HG02870 (cell line): Measurements from ENCODE around the gene PTTG1IP.

Experiments used
- ATAC-seq: cut with Tn5 transposase; IDR thresholded peaks from one replicate; pipeline ENCODE4 v1.9.1; 2021; ENCODE audit warnings: mild to moderate bottlenecking, moderate library complexity; ENCODE audit not compliant: unreplicated experiment

Gene PTTG1IP

DNA sequence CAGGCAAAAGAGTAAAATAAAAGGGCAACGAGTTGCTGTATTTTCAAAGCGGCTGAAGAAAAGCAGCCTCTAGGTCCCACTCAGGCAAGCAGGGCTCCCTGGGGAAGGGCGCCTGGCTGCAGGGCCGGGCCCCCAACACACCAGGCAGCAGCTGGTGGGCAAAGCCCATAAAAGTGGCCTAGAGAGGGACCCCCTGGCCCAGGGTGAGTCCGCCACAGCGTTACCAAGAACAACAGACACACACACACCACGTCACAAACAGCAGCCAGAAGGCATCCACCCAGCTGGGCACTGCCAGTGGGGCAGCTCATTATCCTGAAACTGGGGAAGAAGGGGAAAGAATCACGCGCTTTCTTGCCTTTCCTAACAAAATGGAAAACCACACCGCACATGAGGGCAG lies 60.3 kb downstream of the PTTG1IP start:
- ATAC-seq, result no peak

DNA sequence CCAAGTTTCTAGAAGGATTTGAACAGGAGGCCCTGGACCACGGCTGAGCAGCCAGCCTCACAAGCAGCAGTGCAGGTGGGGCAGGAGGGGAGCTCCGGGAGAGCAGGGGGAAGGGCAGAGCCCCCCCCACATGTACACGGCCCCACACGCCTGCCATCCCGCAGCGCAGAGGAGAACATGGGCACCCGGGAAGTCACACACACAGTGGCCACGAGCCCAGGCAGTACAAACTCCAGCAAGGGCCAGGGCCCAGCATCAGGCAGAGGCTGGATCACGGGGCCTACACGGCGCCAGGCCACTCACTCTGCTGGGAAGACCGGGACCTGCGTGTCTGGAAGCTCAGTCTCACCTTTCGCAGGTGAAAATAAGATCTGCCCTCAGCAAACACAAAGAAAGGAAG lies 60.9 kb downstream of the PTTG1IP start:
- ATAC-seq, result no peak

DNA sequence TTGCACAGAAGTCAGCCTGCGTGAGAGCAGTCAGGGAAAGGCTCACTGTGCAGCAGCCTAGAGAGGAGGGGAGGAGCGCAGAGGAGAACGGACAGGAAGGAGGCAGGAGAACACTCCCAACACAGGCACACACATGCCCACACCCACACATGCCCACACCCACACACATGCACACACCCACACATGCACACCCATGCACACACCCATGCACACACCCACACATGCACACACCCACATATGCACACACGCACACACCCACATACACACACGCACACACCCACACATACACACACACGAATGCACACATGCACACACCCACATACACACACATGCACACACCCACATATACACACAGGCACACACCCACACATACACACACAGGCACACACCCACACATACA lies 62.7 kb downstream of the PTTG1IP start:
- no peak for ATAC-seq

DNA sequence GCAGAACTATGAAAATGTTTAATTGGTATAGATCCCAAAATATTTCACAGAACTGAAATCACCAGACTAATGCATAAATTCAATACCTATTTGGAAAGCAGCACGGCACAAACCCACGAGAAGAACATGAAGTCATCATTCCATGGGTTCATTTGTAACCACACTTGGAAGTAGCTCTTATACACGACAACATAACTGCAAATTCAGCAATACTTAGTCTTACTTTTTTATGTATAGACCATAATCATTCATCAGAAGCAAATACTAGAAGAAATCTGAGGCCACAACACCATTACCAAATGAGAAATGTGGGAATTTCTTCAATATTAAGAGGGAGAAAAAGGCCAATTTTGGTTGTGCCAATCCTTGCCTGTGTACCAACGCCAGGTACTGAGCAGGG lies 67.6 kb downstream of the PTTG1IP start:
- no peak for ATAC-seq

DNA sequence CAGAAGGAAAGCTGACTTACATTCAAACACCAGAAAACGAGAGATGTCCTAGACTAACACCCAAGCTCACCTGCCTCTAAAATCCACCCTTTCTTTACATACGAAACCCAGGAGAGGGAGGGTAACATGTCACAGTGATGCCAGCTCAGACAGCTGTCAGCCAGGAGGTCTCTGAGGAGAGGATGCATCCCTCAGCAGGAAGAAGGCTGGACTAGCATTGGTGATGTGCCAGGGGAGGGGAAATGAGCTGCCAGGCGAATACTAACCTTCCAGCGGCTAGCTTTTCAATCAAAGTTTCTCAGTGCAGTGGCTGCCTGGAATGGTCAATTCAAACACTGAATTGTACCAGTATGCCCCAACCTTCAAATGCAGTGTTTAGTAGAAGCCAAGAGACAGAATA lies 68.3 kb downstream of the PTTG1IP start:
- ATAC-seq, result no peak

DNA sequence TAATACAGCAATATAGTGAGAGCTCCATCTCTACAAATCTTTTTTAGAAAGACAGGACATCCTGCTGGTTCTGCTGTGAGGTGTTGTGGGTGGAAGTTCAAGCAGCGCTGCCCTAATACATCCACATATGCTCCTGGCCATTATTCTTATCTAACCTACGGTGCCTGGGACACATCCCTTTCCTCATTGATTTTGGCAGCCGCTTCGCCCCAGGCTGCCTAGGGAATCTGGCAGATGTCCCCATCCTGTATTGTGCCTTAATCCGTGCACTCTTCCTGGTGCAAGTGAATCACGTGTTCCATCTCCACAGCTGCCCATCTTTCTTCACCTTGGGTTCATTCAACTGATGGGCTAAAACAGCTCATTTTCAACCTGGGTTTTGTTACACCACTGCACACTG lies 68.7 kb downstream of the PTTG1IP start:
- no peak for ATAC-seq

DNA sequence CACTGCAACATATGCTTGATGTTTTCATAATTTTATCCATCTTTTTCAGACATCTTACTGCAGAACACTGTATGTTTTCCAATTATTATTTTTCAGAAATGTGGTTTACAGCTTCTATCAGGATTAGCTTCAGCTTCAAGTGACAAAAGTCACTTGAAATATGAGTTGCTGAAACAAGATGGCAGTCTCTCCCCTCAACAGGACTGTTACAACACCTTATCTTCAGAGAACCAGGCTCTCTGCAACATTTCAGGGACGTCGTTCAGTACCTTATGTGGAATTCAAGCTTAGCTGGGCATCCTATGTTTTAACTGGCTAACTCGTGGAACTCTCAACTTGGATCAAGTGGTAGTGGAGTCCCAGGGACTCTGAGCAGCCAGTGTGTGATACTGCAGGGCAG lies 69.8 kb downstream of the PTTG1IP start:
- no peak for ATAC-seq

DNA sequence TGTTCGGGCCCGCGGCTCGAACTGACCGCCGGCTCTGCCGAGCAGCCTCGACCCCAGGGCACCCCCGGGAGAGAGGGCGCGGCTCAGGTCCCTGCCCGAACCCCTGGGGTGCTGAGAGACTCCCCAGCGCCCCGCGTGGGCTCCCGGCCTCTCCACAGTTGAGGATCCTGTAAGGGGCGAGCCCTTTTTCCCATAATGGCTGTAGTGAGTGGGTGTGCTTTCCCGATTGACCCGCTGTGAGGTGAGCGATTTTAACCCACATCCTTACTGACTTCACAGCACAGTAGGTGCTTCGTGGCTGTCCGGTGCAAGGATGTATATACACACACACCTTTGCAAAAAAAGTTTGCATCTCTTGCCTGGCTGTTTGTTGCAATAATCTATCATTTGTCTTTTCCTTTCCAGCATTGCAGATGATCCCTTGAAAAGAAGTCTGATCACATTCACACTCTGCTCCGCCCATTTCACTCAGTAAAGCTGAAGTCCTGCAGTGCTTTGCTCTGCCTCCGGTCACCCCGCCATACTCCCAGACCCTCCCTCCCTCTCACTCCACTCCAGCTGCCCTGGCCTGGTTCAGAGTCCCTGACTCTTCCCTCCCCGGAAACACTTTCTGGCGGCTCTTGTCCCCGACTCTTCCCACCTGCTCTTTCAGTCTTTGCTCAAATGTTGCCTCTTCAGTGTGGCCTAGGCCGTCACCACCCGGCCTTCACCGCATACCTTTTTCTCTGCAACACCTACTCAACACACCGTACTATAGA lies 70.9 kb downstream of the PTTG1IP start:
- ATAC-seq, result no peak

DNA sequence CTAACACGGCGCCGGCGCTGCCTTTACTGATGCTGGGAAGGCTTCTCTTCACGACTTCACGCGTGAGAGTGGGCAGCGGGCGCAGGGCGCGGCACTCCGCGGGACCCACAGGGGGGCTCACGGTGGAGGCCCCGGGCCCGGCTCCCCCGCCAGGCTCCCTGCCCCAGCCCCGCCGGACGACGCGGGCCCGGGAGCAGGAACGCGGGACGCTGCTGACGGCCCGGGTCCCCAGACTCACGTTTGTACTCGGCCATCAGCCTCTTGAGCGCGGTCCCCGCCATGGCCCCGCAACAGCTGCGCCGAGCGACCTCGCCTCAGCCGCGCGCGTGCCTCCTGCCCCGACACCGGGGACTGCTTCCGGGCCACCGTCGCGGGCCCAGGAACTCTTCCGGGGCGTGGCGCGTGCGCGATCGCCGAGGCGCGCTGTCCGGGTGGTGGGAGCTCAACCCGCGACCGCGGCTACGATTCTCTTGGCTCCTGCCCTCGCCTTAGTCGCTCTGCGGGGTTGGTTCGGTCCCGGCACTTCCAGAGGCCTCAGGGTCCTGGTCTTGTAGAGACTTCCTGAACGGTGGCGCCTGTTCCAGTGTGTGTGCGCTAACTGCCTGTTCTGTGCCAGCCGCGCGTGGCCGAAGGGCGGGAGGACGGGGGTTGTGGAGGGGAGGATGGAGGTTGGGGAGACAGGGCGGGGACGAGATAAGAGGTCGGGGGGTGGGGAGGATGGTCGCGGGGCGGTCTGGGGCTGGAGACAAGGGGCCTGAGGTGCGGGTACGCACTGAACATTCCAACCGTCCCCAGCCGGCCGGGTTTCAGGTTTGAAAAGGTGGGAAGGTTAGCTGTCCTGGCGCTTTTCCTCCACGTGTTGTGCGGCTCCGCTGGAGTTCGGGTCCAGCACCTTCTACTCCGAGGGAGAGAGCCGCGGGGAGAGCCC lies 71.8 kb downstream of the PTTG1IP start, which contains the start of gene UBE2G2:
UBE2G2 (minus strand) TSS at position 353 of the 928 bp plus-strand sequence; CDS start at position 281, 72 bp downstream.
- ATAC-seq, result peak; percentile 67

DNA sequence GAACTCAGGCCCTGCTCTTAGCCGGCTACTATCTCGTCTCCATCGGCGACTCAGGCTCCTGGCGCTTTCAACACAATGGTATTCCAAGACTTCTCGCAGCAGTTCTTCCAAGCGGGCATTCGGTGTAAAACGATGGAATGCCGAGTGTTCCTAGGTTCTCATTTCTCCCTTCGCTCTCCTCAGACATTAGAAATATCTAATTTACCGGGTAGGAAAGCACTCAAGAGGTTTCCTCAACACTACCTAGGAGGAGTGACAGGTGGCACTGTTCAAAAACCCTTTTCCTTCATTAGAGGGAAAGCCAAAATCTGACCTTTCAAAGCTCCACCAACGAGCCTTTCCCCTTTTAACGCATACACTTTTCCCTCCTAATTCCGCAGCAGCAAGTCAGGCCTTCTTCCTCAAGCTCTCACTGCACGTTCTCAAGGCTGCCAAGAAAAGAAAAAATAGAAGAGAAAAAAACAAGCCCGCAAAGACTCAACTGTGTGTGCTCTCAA lies 72.5 kb downstream of the PTTG1IP start:
- ATAC-seq, result no peak

DNA sequence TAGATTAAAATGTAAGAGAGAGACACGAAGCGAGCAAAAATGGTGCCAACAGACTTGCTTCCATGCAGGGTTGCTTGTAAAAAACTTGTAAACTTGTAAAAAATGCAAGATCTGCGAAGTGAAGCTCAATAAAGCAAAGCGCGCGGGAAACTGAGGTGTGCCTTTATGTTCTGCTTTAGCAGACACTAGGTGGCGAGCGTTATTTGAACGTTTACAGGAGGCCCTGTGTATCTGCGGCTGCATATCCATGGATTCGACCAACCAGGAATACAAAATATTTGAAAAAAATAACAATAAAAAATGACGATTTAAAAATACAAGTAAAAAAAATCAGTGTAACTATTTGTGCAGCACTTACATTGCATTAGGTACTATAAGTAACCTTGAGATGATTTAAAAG lies 73.4 kb downstream of the PTTG1IP start:
- no peak for ATAC-seq

DNA sequence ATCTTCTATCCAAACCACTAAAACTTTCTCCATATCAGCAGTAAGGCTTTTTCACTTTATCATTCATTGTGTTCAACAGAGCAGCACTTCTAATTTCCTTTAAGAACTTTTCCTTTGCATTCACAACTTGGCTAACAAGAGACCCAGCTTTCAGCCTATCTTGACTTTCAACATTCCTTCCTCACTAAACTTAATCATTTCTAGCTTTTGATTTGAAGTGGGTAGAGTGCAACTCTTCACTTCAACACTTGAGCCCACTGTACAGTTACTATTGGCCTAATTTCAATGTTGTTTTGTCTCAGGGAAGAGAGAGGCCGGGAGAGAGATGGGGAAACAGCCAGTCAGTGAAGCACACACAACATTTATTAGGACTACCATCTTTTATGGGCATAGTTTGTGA lies 73.8 kb downstream of the PTTG1IP start:
- no peak for ATAC-seq
